Liver (tissue), 9 donors: ENCODE results near the gene WIZ. TPM values are rescaled to one million over a fixed set of nuclear protein-coding genes. Genes with fewer than 3 reads are reported as not detected.

Experiments used
- DNase-seq: peaks from one replicate; pipeline ENCODE4 v3.0.0-alpha.2; 2017; ENCODE audit warnings: low spot score
- H3K27ac ChIP-seq, 2 donors: one replicate each; pipeline ENCODE4 v1.7.0; 2013; ENCODE audit warnings: inconsistent platforms in 2 of 2, low read length in 2 of 2, control low read depth in 1 of 2, low read depth in 1 of 2, mild to moderate bottlenecking in 1 of 2
- H3K27me3 ChIP-seq, 4 donors: one replicate each; pipeline versions ENCODE4 v1.6.1 to v1.7.0; 2013; ENCODE audit warnings: low read length in 3 of 4, inconsistent platforms in 1 of 4, mild to moderate bottlenecking in 1 of 4, moderate library complexity in 1 of 4; ENCODE audit not compliant: control insufficient read depth in 4 of 4, insufficient read depth in 4 of 4
- H3K36me3 ChIP-seq, 4 donors: one replicate each; pipeline versions ENCODE4 v1.6.1 to v1.7.0; 2013; ENCODE audit warnings: low read length in 3 of 4, mild to moderate bottlenecking in 3 of 4, low read depth in 1 of 4, moderate library complexity in 1 of 4; ENCODE audit not compliant: control insufficient read depth in 4 of 4, insufficient read depth in 3 of 4
- H3K4me1 ChIP-seq, 4 donors: one replicate each; pipeline versions ENCODE4 v1.6.1 to v1.7.0; 2013; ENCODE audit warnings: low read length in 3 of 4, mild to moderate bottlenecking in 3 of 4, moderate library complexity in 1 of 4; ENCODE audit not compliant: control insufficient read depth in 4 of 4, insufficient read depth in 4 of 4
- H3K4me3 ChIP-seq, 3 donors: one replicate each; pipeline versions ENCODE4 v1.6.1 to v1.7.0; 2013; ENCODE audit warnings: low read length in 3 of 3, control low read depth in 1 of 3, low read depth in 1 of 3, mild to moderate bottlenecking in 1 of 3
- H3K9ac ChIP-seq, 2 donors: one replicate each; pipeline ENCODE4 v1.7.0; 2013; ENCODE audit warnings: low read length in 2 of 2, mild to moderate bottlenecking in 2 of 2, moderate library complexity in 2 of 2, control low read depth in 1 of 2, low read depth in 1 of 2
- H3K9me3 ChIP-seq, 4 donors: one replicate each; pipeline versions ENCODE4 v1.6.1 to v1.7.0; 2013; ENCODE audit warnings: low read length in 3 of 4; ENCODE audit not compliant: control insufficient read depth in 4 of 4
- ATF3 ChIP-seq: IDR thresholded peaks from 2 replicates; pipeline ENCODE4 v1.6.1; 2016; ENCODE audit warnings: antibody characterized with exemption
- CTCF ChIP-seq: fragments of 150-350 bp; IDR thresholded peaks from 2 replicates; pipeline ENCODE4 v1.5.1; 2017; ENCODE audit warnings: improper control_type of control experiment, low read depth, low read length; ENCODE audit not compliant: missing input control
- EGR1 ChIP-seq, 2 donors: IDR thresholded peaks; 2 replicates each; pipeline ENCODE4 v1.6.1; 2016 to 2018; ENCODE audit warnings: antibody characterized with exemption in 2 of 2, low read depth in 2 of 2
- FOXA1 ChIP-seq: IDR thresholded peaks from 2 replicates; pipeline ENCODE4 v1.6.1; 2016; ENCODE audit warnings: antibody characterized with exemption
- FOXA2 ChIP-seq: IDR thresholded peaks from 2 replicates; pipeline ENCODE4 v1.6.1; 2016; ENCODE audit warnings: antibody characterized with exemption
- GABPA ChIP-seq, 2 donors: IDR thresholded peaks in 1 of 2; conservative IDR thresholded peaks in 1 of 2; 2 replicates each; pipeline ENCODE4 v1.6.1; 2016; ENCODE audit warnings: antibody characterized with exemption in 2 of 2, mild to moderate bottlenecking in 1 of 2, moderate library complexity in 1 of 2
- HNF4A ChIP-seq, 2 donors: conservative IDR thresholded peaks; 2 replicates each; pipeline ENCODE4 v1.6.1; 2016; ENCODE audit warnings: antibody characterized with exemption in 2 of 2, mild to moderate bottlenecking in 2 of 2
- HNF4G ChIP-seq: IDR thresholded peaks from 2 replicates; pipeline ENCODE4 v1.6.1; 2016; ENCODE audit warnings: antibody characterized with exemption
- JUND ChIP-seq, 2 donors: IDR thresholded peaks; 2 replicates each; pipeline ENCODE4 v1.6.1; 2016; ENCODE audit warnings: antibody characterized with exemption in 2 of 2
- MAX ChIP-seq: IDR thresholded peaks from 2 replicates; pipeline ENCODE4 v1.6.1; 2016; ENCODE audit warnings: antibody characterized with exemption
- RAD21 ChIP-seq, 2 donors: IDR thresholded peaks; 2 replicates each; pipeline ENCODE4 v1.6.1; 2016; ENCODE audit warnings: antibody characterized with exemption in 2 of 2, mild to moderate bottlenecking in 2 of 2
- REST ChIP-seq: IDR thresholded peaks from 2 replicates; pipeline ENCODE4 v1.6.1; 2016; ENCODE audit warnings: antibody characterized with exemption, mild to moderate bottlenecking
- RXRA ChIP-seq, 2 donors: IDR thresholded peaks; 2 replicates each; pipeline ENCODE4 v1.6.1; 2017 to 2018; ENCODE audit warnings: antibody characterized with exemption in 2 of 2, mild to moderate bottlenecking in 1 of 2
- SP1 ChIP-seq: IDR thresholded peaks from 2 replicates; pipeline ENCODE4 v1.6.1; 2018; ENCODE audit warnings: antibody characterized with exemption, mild to moderate bottlenecking
- TAF1 ChIP-seq: conservative IDR thresholded peaks from 2 replicates; pipeline ENCODE4 v1.6.1; 2016; ENCODE audit warnings: antibody characterized with exemption, mild to moderate bottlenecking
- YY1 ChIP-seq: IDR thresholded peaks from 2 replicates; pipeline ENCODE4 v1.6.1; 2016; ENCODE audit warnings: antibody characterized with exemption, mild to moderate bottlenecking
- ZBTB33 ChIP-seq: IDR thresholded peaks from 2 replicates; pipeline ENCODE4 v1.6.1; 2016; ENCODE audit warnings: antibody characterized with exemption
- WGBS: extraction: QIAGEN DNeasy Blood & Tissue Kit; methylation state at CpG from one replicate; pipeline ENCODE4 v1.1.7; 2013; 5-methylcytosine and 5-hydroxymethylcytosine counted together
- polyA plus RNA-seq, 2 donors: library from polyadenylated mRNA; stranded (reverse) in 1 of 2; unstranded in 1 of 2; fragments of 200-250 nt in 1 of 2; fragments of >200 nt in 1 of 2; fragmentation: Nextera tagmentation in 1 of 2; extraction: Ambion mirVana in 1 of 2; gene quantifications; one replicate each; pipeline versions ENCODE4 v1.2.1 to v1.2.3, GENCODE V29; 2013 to 2015
- total RNA-seq, 2 donors: library from RNA; depleted of rRNA; stranded (reverse); fragments of >200 nt; gene quantifications; one replicate each; pipeline ENCODE4 v1.2.3, GENCODE V29; 2014
- donor health status: healthy.
- donor health status: healthy.
- donor health status: healthy.
- donor health status: healthy.
- donor health status: healthy.

Gene WIZ
- total and polyA plus RNA-seq, 4 donors = 3.8 to 12.7 (median 8.6) TPM

GRCh38 chr19:15424692-15425272 lies 25.0 kb downstream of the WIZ start:
- peaks cover 8 to 42% (median 14%) of the 10 kb centered on the region in 4 donors for H3K36me3 ChIP-seq
- DNase-seq = no peak
- 98% methylated on average over 38 of the region's 38 CpGs for WGBS

GRCh38 chr19:15424121-15424520 lies 25.6 kb downstream of the WIZ start:
- Histone ChIP-seq H3K36me3 (peaks cover 8 to 42% (median 14%) of the 10 kb centered on the region in 4 donors), H3K9me3 (no peaks in the 10 kb centered on the region), H3K27me3 (no peaks in the 10 kb centered on the region), H3K9ac (no peak overlapping the region), H3K4me1 (peaks cover 14 to 46% (median 39%) of the 10 kb centered on the region in 4 donors), H3K27ac (no peak overlapping the region), H3K4me3 (no peak overlapping the region)
- no peak for TF ChIP-seq GABPA (IDR thresholded peaks at IDR 0.05 in 1 of 2, conservative IDR thresholded peaks at IDR 0.05 in 1 of 2)
- TF ChIP-seq TAF1 = no peak
- no peak for TF ChIP-seq EGR1 (IDR thresholded peaks at IDR 0.05; ENCODE audit: low read depth in 2 of 2)
- no peak for TF ChIP-seq HNF4G
- TF ChIP-seq ZBTB33 = no peak
- no peak for TF ChIP-seq FOXA2
- TF ChIP-seq CTCF = no peak
- TF ChIP-seq SP1 = no peak
- TF ChIP-seq FOXA1 = no peak
- no peak for TF ChIP-seq REST
- TF ChIP-seq JUND (IDR thresholded peaks at IDR 0.05) = no peak
- TF ChIP-seq RAD21 (IDR thresholded peaks at IDR 0.05) = no peak
- TF ChIP-seq MAX = no peak
- TF ChIP-seq ATF3 = no peak
- no peak for TF ChIP-seq RXRA (IDR thresholded peaks at IDR 0.05)
- TF ChIP-seq YY1 = no peak
- no peak for DNase-seq
- WGBS = 98% methylated on average over 13 of the region's 13 CpGs

More at GRCh38 chr19:15424692-15425272, 25.0 kb downstream of the WIZ start:
- H3K4me1 ChIP-seq = peaks cover 14 to 41% (median 35%) of the 10 kb centered on the region in 4 donors
- H3K9me3 ChIP-seq = no peaks in the 10 kb centered on the region
- no peaks in the 10 kb centered on the region for H3K27me3 ChIP-seq
- H3K4me3 ChIP-seq = no peak overlapping the region
- no peak overlapping the region for H3K27ac ChIP-seq
- no peak overlapping the region for H3K9ac ChIP-seq
- TF ChIP-seq CTCF (no peak), HNF4A (conservative IDR thresholded peaks at IDR 0.05) (no peak), GABPA (IDR thresholded peaks at IDR 0.05 in 1 of 2, conservative IDR thresholded peaks at IDR 0.05 in 1 of 2) (no peak), FOXA2 (no peak), TAF1 (no peak)
